GM21529 (cell line): Measurements from ENCODE around the gene GRM1.
"Not testable (repeated sequence)": the region's sequence is repeated elsewhere in the genome, so short reads cannot be mapped to it uniquely, and the experiment has no call there.

Source experiments
- ATAC-seq: cut with Tn5 transposase; IDR thresholded peaks from one replicate; pipeline ENCODE4 v1.9.1; 2021; ENCODE audit not compliant: unreplicated experiment

The GRM1 gene

GRCh38 chr6:146267447-146267846 is 238.6 kb downstream of the GRM1 start:
- no peak for ATAC-seq

GRCh38 chr6:146267946-146268345 is 239.1 kb downstream of the GRM1 start:
- ATAC-seq, result no peak

GRCh38 chr6:146269482-146269881 is 240.6 kb downstream of the GRM1 start:
- no peak for ATAC-seq

- not testable (repeated sequence) for ATAC-seq
Measured at GRCh38 chr6:146271163-146271562, 242.3 kb downstream of the GRM1 start.

- ATAC-seq, result no peak
Measured at GRCh38 chr6:146273490-146273889, 244.6 kb downstream of the GRM1 start.

GRCh38 chr6:146277142-146277541 is 248.3 kb downstream of the GRM1 start:
- no peak for ATAC-seq

GRCh38 chr6:146281651-146282362 is 252.9 kb downstream of the GRM1 start:
- ATAC-seq, result no peak

- ATAC-seq, result no peak
Measured at GRCh38 chr6:146282837-146283236, 254.0 kb downstream of the GRM1 start.

GRCh38 chr6:146284311-146284710 is 255.4 kb downstream of the GRM1 start:
- no peak for ATAC-seq

- no peak for ATAC-seq
Measured at GRCh38 chr6:146286961-146287360, 258.1 kb downstream of the GRM1 start.

GRCh38 chr6:146287691-146288369 is 259.0 kb downstream of the GRM1 start:
- ATAC-seq, result no peak

- no peak for ATAC-seq
Measured at GRCh38 chr6:146289816-146290588, 261.1 kb downstream of the GRM1 start.

- ATAC-seq, result no peak
Measured at GRCh38 chr6:146290589-146290901, 261.7 kb downstream of the GRM1 start.

GRCh38 chr6:146292506-146292905 is 263.6 kb downstream of the GRM1 start:
- ATAC-seq, result no peak

- ATAC-seq, result no peak
Measured at GRCh38 chr6:146295695-146296094, 266.8 kb downstream of the GRM1 start.

- ATAC-seq, result no peak
Measured at GRCh38 chr6:146297815-146298214, 269.0 kb downstream of the GRM1 start.

- ATAC-seq, result no peak
Measured at GRCh38 chr6:146300521-146300920, 271.7 kb downstream of the GRM1 start.

GRCh38 chr6:146301764-146302163 is 272.9 kb downstream of the GRM1 start:
- ATAC-seq, result no peak

- ATAC-seq, result no peak
Measured at GRCh38 chr6:146302994-146303393, 274.1 kb downstream of the GRM1 start.

- no peak for ATAC-seq
Measured at GRCh38 chr6:146304181-146304580, 275.3 kb downstream of the GRM1 start.

- ATAC-seq, result no peak
Measured at GRCh38 chr6:146305092-146305491, 276.2 kb downstream of the GRM1 start.

GRCh38 chr6:146305951-146306350 is 277.1 kb downstream of the GRM1 start:
- no peak for ATAC-seq
